Neural progenitor cell (in vitro differentiated cells): ENCODE data around the gene COL4A4.
"Not testable (repeated sequence)": the region's sequence is repeated elsewhere in the genome, so short reads cannot be mapped to it uniquely, and the experiment has no call there.

ENCODE experiments used
- CTCF ChIP-seq: fragments of 200-600 bp; sonication (generic); IDR thresholded peaks from 2 replicates; pipeline ENCODE4 v1.5.1; 2017; ENCODE audit warnings: antibody characterized with exemption, mild to moderate bottlenecking
- EZH2 ChIP-seq: fragments of 200-600 bp; sonication (generic); IDR thresholded peaks from 2 replicates; pipeline ENCODE4 v1.6.1; 2017; ENCODE audit warnings: antibody characterized with exemption, mild to moderate bottlenecking, moderate library complexity
- EZH2phosphoT487 ChIP-seq: fragments of 200-600 bp; sonication (generic); IDR thresholded peaks from 2 replicates; pipeline ENCODE4 v1.6.1; 2017; ENCODE audit warnings: antibody characterized with exemption

DNA sequence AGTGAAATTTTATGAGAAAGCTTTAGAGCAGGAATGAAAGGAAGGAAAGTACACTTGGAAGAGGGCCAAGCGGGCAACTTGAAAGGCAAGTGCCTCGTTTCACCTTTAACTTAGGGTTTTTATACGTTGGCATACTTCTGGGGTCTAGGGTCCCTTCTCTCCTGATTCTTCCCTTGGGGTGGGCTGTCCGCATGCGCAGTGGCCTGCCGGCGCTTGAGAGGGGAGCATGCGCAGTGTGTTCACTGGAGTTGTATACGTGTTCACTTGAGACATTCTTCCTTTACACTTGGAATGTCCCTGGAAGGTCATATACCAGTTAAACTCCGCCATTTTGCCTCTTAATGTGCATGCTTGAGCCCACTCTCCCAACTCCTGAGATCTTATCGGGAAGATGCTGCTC is 7.8 kb upstream of the COL4A4 start:
- TF ChIP-seq CTCF, EZH2, EZH2phosphoT487: not testable (repeated sequence)
